ENCODE results near the gene DUSP1.

DUSP1 gene

DNA sequence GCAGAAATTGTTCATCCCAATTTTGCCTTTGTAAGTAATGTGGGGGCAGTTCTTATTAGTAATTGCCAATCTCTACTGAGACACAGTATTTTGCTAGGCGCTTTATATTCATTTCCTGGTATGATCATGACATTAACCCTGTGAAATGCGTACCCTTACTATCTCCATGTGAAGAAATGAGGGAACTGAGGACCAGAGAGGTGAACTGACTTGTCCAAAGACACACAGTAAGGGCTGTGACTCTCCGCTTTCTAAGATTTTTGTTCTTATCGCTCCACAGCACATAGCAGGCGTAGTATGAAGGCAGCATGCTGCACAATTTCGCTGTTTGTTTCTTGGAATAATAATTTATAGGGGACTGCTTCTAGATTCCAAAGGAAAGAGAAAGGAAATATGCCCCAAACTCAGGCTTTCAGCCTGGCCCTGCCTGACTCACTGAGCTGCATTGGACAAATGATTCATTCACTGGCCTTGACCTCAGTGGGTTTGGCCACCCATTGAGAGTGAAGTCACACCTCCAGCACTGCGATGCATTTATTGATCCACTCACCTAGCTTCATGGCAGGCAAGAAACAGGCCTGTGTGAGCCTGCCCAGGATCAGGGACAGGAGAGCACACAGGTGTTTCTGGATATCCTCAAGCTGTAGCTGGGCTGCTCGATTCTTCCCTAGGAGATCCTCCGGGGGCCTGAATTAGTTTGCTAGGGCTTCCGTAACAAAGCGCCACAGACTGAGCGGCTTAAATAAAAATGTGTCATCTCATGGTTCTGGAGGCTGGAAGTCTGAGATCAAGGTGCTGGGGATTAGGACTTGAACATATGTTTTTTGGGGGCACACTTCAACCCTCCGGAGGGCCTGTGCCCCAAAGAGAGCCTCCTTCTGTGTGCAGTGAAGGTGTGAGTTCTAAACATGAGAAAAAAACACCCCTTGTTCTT is 7.2 kb upstream of the DUSP1 start:
- peak; percentile 73 for DNase-seq (ENCODE audit: low read depth)

- no peak for DNase-seq (ENCODE audit: low read depth)
These were observed 5.2 kb upstream of the DUSP1 start for GRCh38 chr5:172776235-172776594.

DNA sequence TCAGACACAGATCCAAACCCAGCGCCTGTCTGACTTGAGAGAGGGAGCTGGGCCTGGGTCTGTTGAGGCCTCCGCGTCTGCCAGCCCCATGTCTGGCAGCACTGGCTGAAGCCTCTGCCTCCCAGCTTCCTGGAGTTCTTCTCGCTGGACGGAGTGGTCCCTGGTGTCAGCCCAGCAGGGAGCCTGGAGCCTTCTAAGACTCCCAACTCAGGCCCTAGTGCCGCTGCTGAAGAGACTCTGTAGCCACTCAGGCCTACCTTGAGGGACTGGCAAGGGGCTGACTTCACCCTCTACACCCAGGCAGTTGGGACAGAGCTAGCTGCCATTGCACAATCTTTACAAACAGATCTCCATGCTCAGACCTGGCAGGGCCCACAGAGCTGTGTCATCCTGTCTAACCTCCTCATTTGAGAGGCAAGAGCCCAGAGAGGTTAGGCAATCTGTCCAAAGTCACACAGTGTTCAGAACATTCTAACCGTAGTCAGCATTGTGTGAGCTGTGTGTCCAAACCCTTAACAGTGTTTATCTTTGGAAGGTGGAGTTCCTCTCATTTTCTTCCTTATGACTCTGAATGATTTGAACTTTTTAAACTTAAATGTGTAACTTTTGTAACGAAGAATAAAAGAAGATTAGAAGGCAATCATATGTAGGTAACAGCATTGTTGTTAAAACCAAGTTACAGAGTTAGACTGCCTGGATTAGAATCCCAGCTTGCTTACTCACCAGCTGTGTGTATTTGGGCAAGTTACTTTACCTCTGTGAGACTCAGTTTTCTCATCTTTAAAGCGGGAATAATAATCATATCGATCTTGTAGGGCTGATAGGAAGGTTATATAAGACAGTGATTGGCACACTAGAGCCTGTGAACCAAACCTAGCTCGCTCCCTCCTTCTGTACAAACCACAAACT is 4.6 kb upstream of the DUSP1 start:
- DNase-seq (ENCODE audit: low read depth): peak; percentile 92

DNA sequence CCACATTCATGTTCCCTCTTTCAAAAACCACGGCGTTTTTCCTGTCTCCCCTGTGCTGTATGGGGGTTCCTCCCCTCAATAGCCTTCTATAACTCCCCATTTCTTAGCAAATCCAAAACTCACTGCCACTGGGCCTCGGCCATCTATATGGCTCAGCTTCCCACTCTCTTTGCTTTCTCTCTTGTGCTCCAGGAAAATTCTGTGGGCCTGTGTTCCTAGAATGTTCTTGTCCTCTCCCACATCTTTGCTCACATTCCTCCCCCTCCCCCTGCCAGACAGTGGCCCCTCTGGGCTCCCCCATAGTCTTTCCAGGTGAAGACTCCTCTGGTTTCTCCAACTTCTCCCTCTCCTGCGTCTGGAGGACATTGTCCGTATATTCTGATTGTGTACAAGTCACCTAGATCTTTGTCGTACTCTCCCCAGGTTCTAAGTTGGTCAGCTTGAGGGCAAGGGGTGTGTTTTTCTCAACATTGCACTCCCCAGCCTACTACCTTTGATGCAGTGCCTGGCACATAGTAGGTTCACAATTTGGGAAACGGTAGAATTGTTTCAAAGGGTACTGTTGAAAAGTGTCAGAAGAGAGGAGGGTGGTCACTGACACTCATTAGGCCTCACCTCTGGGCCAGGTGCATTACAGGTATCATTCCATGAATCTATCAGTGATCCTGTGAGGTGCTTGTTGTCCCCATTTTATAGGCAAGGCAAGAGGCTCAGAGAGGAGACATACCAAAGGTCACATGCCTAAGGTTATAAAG is 3.7 kb upstream of the DUSP1 start:
- no peak for DNase-seq (ENCODE audit: low read depth)

GRCh38 chr5:172773481-172774469 is 2.8 kb upstream of the DUSP1 start:
- peak; percentile 28 for DNase-seq (ENCODE audit: low read depth)

GRCh38 chr5:172772112-172772906 is 1.3 kb upstream of the DUSP1 start:
- peak; percentile 88 for DNase-seq (ENCODE audit: low read depth)

GRCh38 chr5:172771439-172772111 is 580 bp upstream of the DUSP1 start:
- no peak for DNase-seq (ENCODE audit: low read depth)

DNA sequence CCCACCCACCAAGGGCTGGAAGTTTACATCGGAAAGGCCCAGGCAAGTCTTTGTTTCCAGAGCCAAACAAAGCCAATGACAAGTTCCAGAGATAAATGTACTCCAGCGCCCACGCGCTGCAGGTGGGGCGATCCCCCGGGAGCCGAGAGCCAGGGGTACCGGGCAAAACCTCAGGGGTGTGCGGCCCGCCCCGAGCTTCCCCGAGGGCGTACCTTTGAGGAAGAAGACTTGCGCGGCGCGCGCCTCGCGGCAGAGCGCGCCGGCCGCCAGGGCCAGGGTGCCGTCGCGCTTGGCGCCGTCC is 671 bp downstream of the DUSP1 start:
- no peak for DNase-seq (ENCODE audit: low read depth)

- peak; percentile 20 for DNase-seq (ENCODE audit: low read depth)
These were observed 1.2 kb downstream of the DUSP1 start for GRCh38 chr5:172769616-172770373.

DNA sequence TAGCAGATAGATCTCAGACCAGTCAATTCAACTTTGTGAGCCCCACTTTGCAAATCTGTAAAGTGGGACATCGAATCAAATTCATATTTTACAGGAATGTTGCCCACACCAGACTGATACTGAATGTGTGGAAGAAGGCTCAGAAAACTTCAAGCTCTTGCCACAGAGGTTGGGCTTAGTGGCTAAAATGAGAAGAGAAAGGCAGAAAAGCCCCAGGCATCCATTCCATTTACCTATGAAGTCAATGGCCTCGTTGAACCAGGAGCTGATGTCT is 1.7 kb downstream of the DUSP1 start:
- DNase-seq (ENCODE audit: low read depth): peak; percentile 13

- DNase-seq (ENCODE audit: low read depth): peak; percentile 29
These were observed 2.2 kb downstream of the DUSP1 start for GRCh38 chr5:172768573-172769341.

DNA sequence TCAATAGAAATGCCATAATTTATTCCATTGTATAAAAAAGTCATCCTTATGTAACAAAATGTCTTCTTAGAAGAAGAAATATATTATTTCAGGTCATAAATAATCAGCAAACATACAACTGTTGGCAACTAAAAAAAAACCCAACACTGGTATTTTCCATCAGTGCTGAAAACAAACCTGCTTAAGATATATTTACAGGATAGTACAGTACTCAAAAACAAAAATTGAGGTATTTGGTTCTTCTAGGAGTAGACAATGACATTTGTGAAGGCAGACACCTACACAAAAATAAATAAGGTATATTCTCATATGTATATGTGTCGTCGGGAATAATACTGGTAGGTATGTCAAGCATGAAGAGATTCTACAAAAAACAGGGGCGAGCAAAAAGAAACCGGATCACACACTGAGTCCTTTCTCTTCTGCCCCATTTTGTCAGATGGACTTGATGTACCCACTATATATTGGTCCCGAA is 2.9 kb downstream of the DUSP1 start:
- no peak for DNase-seq (ENCODE audit: low read depth)

DNA sequence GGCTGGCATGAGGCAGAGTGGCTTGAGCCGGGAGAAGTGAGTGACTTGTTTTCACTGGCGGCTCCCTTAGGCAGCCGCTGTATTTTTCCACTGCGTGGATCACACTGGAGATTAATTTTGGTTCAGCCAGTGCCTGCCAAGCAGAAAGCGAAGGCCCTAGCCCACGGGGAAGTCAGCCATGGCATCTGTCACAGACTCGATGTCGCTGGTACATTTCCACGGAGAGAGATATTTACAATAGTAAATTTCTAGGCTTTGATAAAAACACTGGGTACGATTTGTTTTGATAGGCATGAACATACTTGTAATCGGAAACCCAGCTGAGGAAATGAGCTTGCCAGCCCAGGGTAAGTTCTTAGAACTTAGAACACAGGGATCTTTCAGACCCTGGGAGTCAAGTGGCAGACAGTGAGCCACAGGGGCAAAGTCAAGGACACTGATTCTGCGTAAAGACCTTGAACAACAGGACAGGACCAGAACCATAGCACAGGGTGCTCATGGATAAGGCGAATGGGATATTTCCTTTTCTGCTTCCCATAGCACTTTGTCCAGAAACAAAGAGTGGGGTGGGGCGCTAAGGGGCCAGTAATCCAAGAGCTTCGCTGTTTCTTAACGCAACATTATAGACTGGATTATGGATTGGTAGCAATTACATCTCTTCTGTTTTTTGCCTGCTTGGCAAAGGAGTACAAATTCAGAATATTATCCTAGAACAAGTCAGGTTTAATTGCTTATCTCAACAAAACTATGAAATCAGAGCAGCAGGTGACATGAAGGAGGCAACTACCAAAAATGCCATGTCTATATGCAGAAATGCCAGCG is 4.5 kb downstream of the DUSP1 start:
- peak; percentile 77 for DNase-seq (ENCODE audit: low read depth)

DNA sequence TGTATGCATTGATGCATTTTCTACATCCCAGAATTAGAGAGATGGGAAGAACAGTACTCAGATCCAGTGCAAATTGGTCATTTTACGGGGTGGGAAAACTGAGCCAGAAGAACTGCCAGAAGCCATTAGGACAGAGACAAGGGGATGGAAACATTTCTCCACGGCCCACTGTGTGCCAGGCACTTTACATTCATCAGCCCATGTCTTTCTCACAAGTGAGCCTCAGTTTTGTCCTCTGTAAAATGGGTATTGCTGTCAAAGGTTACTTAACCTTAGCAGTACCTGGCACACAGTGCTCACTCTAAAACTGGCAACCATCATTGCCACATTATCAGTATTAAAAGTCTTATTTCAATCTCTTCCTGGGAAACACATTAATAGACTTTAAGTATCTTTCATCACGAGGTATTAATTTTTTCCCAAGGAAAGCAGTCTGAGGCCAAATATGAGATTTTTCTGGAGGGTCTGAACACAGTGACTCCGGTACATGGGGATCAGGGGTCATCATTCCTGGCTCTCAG is 5.2 kb downstream of the DUSP1 start:
- peak; percentile 66 for DNase-seq (ENCODE audit: low read depth)

GRCh38 chr5:172764861-172765765 is 5.9 kb downstream of the DUSP1 start:
- peak; percentile 99 for DNase-seq (ENCODE audit: low read depth)

DNA sequence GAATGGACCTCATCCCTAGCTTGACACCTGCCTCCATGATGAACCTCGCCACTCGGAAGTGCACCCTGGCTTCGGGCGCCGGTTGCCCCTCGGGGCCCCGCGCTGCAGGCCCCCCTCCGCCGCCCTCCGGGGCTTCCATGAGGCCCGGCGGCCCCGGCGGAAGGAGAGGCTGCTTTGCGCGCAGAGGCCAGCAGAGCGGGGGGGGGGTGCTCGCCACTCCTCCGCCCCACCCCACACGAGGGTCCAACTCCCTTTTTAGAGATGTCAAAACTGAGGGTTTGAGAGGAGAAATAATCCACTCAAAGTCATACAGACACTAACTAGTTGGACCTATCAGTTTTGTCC is 7.9 kb downstream of the DUSP1 start:
- no peak for DNase-seq (ENCODE audit: low read depth)
